GM23338 (cell line): ENCODE results near the gene KRT17. TPM values are rescaled to one million over a fixed set of nuclear protein-coding genes. Genes with fewer than 3 reads are reported as not detected.

Experiments
- ATAC-seq: fragments of 200-7000 bp; cut with Tn5 transposase; 3 replicates; pipeline ENCODE4 v1.9.1; 2020
- DNase-seq: peaks from one replicate; pipeline ENCODE4 v3.0.0-alpha.2; 2015; ENCODE audit warnings: low spot score
- H2AFZ ChIP-seq: fragments of 200-600 bp; sonication (generic); 2 replicates; pipeline ENCODE4 v1.8.0; 2016; ENCODE audit warnings: antibody characterized with exemption, mild to moderate bottlenecking, moderate library complexity
- H3F3A ChIP-seq: fragments of 200-600 bp; sonication (generic); replicated peaks from 2 replicates; pipeline ENCODE4 v1.8.0; 2017; ENCODE audit warnings: antibody characterized with exemption, mixed run types, low read depth
- H3K27ac ChIP-seq: fragments of 200-600 bp; sonication (generic); 2 replicates; pipeline ENCODE4 v1.6.1; 2016; ENCODE audit warnings: low read depth
- H3K27me3 ChIP-seq: fragments of 200-600 bp; sonication (generic); 2 replicates; pipeline ENCODE4 v1.8.0; 2016; ENCODE audit warnings: mild to moderate bottlenecking, mixed run types, moderate library complexity; ENCODE audit not compliant: insufficient read depth
- H3K36me3 ChIP-seq: fragments of 200-600 bp; sonication (generic); 2 replicates; pipeline ENCODE4 v1.8.0; 2016; ENCODE audit warnings: mild to moderate bottlenecking; ENCODE audit not compliant: insufficient read depth
- H3K4me1 ChIP-seq: fragments of 200-600 bp; sonication (generic); 2 replicates; pipeline ENCODE4 v1.8.0; 2016; ENCODE audit warnings: mild to moderate bottlenecking, moderate library complexity; ENCODE audit not compliant: insufficient read depth
- H3K4me2 ChIP-seq: fragments of 200-600 bp; sonication (generic); 2 replicates; pipeline ENCODE4 v1.7.1; 2017; ENCODE audit warnings: mixed run types
- H3K4me3 ChIP-seq: fragments of 200-600 bp; sonication (generic); 2 replicates; pipeline ENCODE4 v1.6.1; 2016; ENCODE audit warnings: mixed run types
- H3K79me2 ChIP-seq: fragments of 200-600 bp; sonication (generic); replicated peaks from 2 replicates; pipeline ENCODE4 v1.8.0; 2017; ENCODE audit warnings: mild to moderate bottlenecking; ENCODE audit not compliant: insufficient read depth
- H3K9me2 ChIP-seq: fragments of 200-600 bp; sonication (generic); 2 replicates; pipeline ENCODE4 v1.8.0; 2017; ENCODE audit not compliant: insufficient read depth
- H4K20me1 ChIP-seq: fragments of 200-600 bp; sonication (generic); replicated peaks from 2 replicates; pipeline ENCODE4 v1.8.0; 2017; ENCODE audit warnings: mild to moderate bottlenecking; ENCODE audit not compliant: insufficient read depth
- H3K27ac Mint-ChIP-seq: 2 replicates; pipeline ENCODE4 v1.8.0; 2020; ENCODE audit warnings: inconsistent platforms, mild to moderate bottlenecking, moderate library complexity, mixed read lengths
- H3K27me3 Mint-ChIP-seq: 3 replicates; pipeline ENCODE4 v1.8.0; 2022; ENCODE audit warnings: low read depth, mild to moderate bottlenecking, moderate library complexity, mixed read lengths, inconsistent platforms; ENCODE audit not compliant: insufficient read depth, poor library complexity
- H3K36me3 Mint-ChIP-seq: 3 replicates; pipeline ENCODE4 v1.8.0; 2021; ENCODE audit warnings: low read depth, mild to moderate bottlenecking, inconsistent platforms, moderate library complexity, mixed read lengths
- H3K4me1 Mint-ChIP-seq: 3 replicates; pipeline ENCODE4 v1.8.0; 2020; ENCODE audit warnings: mild to moderate bottlenecking, inconsistent platforms, mixed read lengths
- H3K4me3 Mint-ChIP-seq: 3 replicates; pipeline ENCODE4 v1.8.0; 2021; ENCODE audit warnings: moderate library complexity, mild to moderate bottlenecking, inconsistent platforms, mixed read lengths
- H3K9me3 Mint-ChIP-seq: 3 replicates; pipeline ENCODE4 v1.8.0; 2020; ENCODE audit warnings: moderate library complexity, mild to moderate bottlenecking, inconsistent platforms, mixed read lengths
- CREB1 ChIP-seq: fragments of 250-450 bp; sonication (Bioruptor Pico); IDR thresholded peaks from 2 replicates; pipeline ENCODE4 v1.5.0; 2020; ENCODE audit warnings: low read depth, mild to moderate bottlenecking, moderate library complexity
- EZH2 ChIP-seq: fragments of 200-600 bp; sonication (generic); IDR thresholded peaks from one replicate; pipeline ENCODE4 v1.8.0; 2017; ENCODE audit warnings: antibody characterized with exemption, mild to moderate bottlenecking, low read depth; ENCODE audit not compliant: unreplicated experiment
- EZH2phosphoT487 ChIP-seq: fragments of 200-600 bp; sonication (generic); IDR thresholded peaks from one replicate; pipeline ENCODE4 v1.8.1; 2018; ENCODE audit warnings: antibody characterized with exemption; ENCODE audit not compliant: unreplicated experiment
- JUNB ChIP-seq: IDR thresholded peaks from one replicate; pipeline ENCODE4 v1.6.1; 2016; ENCODE audit warnings: antibody characterized with exemption; ENCODE audit not compliant: unreplicated experiment
- POLR2AphosphoS5 ChIP-seq: IDR thresholded peaks from 2 replicates; pipeline ENCODE4 v1.6.1; 2016; ENCODE audit warnings: antibody characterized with exemption, low read depth
- STAT1 ChIP-seq: IDR thresholded peaks from one replicate; pipeline ENCODE4 v1.6.1; 2016; ENCODE audit warnings: antibody characterized with exemption; ENCODE audit not compliant: unreplicated experiment
- ZNF331 ChIP-seq: fragments of 250-450 bp; sonication (Bioruptor Pico); IDR thresholded peaks from 2 replicates; pipeline ENCODE4 v1.5.0; 2020; ENCODE audit warnings: low read depth, mild to moderate bottlenecking, moderate library complexity
- polyA plus RNA-seq: library from polyadenylated mRNA; unstranded; fragments of >200 nt; fragmentation: Nextera tagmentation; extraction: Ambion mirVana; gene quantifications from 2 replicates; pipeline ENCODE4 v1.2.1, GENCODE V29; 2016
- total RNA-seq: library from RNA; depleted of rRNA; stranded (reverse); fragments of >200 nt; shearing (Covaris generic); gene quantifications from 2 replicates; pipeline ENCODE4 v1.2.3, GENCODE V29; 2014
- TF ChIP-seq, protein P1 (sequence below), 2 experiments: fragments of 200-600 bp in 1 of 2; sonication (generic) in 1 of 2; conservative IDR thresholded peaks; 2 replicates each; pipeline versions ENCODE4 v1.5.1 to v1.6.1; 2016 to 2017; ENCODE audit warnings: antibody characterized with exemption in 2 of 2, low read depth in 2 of 2, mild to moderate bottlenecking in 2 of 2, moderate library complexity in 1 of 2
- TF ChIP-seq, protein P2 (sequence below): IDR thresholded peaks from 2 replicates; pipeline ENCODE4 v1.6.1; 2016; ENCODE audit warnings: antibody characterized with exemption
- TF ChIP-seq, protein P3 (sequence below): IDR thresholded peaks from one replicate; pipeline ENCODE4 v1.6.1; 2018; ENCODE audit warnings: antibody characterized with exemption; ENCODE audit not compliant: unreplicated experiment

Gene KRT17
- total and polyA plus RNA-seq, 2 experiments from 2014 or later, result 0.63 to 1.8 TPM

DNA sequence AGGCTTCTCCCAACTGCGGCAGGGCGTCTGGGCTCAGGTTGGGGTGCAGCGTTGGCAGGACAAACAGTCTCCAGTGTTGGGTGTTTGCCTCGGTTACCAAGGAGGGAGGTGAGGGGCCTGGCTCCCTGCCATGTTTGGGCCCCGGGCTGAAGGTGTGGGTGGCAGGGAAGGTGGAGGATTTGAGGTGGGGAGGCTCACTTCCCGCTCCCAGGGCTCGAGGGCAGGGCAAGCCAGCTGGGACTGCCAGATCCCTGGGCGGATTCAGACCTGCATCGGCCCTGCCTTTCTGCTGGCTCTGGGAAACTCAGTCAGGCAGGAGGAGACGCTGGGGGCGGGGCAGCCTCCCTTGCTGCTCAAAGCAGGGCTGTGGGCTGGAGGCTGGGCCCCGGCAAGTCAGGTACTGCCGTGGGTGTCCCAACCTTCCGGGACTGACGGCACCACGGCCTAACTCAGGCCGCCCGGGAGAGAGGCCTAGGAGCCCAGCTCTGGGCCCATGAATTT lies 31.3 kb upstream of the KRT17 start:
- Mint-ChIP-seq H3K9me3 (no peaks in the 10 kb centered on the region), H3K36me3 (no peaks in the 10 kb centered on the region), H3K27me3 (peaks cover 9% of the 10 kb centered on the region), H3K4me1 (peaks cover 20% of the 10 kb centered on the region), H3K27ac (no peak overlapping the region; the same call in 1 of the 2 replicates), H3K4me3 (no peak overlapping the region)
- Histone ChIP-seq H3K4me2 (no peak overlapping the region), H3K27me3 (no peaks in the 10 kb centered on the region), H3K36me3 (no peaks in the 10 kb centered on the region), H3K79me2 (no peaks in the 10 kb centered on the region), H2AFZ (peak overlapping the region; percentile 90), H4K20me1 (no peaks in the 10 kb centered on the region), H3K4me3 (no peak overlapping the region), H3K27ac (no peak overlapping the region), H3K4me1 (peaks cover 5% of the 10 kb centered on the region), H3K9me2 (no peaks in the 10 kb centered on the region), H3F3A (no peaks in the 10 kb centered on the region)
- ATAC-seq, result peak; percentile 77
- peak; percentile 72 for DNase-seq
- TF ChIP-seq POLR2AphosphoS5, result no peak
- no peak for TF ChIP-seq STAT1
- TF ChIP-seq, protein P1, sequence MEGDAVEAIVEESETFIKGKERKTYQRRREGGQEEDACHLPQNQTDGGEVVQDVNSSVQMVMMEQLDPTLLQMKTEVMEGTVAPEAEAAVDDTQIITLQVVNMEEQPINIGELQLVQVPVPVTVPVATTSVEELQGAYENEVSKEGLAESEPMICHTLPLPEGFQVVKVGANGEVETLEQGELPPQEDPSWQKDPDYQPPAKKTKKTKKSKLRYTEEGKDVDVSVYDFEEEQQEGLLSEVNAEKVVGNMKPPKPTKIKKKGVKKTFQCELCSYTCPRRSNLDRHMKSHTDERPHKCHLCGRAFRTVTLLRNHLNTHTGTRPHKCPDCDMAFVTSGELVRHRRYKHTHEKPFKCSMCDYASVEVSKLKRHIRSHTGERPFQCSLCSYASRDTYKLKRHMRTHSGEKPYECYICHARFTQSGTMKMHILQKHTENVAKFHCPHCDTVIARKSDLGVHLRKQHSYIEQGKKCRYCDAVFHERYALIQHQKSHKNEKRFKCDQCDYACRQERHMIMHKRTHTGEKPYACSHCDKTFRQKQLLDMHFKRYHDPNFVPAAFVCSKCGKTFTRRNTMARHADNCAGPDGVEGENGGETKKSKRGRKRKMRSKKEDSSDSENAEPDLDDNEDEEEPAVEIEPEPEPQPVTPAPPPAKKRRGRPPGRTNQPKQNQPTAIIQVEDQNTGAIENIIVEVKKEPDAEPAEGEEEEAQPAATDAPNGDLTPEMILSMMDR (conservative IDR thresholded peaks at IDR 0.05; ENCODE audit: low read depth in 2 of 2), result no peak
- TF ChIP-seq, protein P2, sequence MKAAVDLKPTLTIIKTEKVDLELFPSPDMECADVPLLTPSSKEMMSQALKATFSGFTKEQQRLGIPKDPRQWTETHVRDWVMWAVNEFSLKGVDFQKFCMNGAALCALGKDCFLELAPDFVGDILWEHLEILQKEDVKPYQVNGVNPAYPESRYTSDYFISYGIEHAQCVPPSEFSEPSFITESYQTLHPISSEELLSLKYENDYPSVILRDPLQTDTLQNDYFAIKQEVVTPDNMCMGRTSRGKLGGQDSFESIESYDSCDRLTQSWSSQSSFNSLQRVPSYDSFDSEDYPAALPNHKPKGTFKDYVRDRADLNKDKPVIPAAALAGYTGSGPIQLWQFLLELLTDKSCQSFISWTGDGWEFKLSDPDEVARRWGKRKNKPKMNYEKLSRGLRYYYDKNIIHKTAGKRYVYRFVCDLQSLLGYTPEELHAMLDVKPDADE, result no peak
- TF ChIP-seq ZNF331 (CRISPR knock-in tag), result no peak
- no peak for TF ChIP-seq CREB1 (CRISPR knock-in tag)
- TF ChIP-seq EZH2, result no peak
- TF ChIP-seq, protein P3, sequence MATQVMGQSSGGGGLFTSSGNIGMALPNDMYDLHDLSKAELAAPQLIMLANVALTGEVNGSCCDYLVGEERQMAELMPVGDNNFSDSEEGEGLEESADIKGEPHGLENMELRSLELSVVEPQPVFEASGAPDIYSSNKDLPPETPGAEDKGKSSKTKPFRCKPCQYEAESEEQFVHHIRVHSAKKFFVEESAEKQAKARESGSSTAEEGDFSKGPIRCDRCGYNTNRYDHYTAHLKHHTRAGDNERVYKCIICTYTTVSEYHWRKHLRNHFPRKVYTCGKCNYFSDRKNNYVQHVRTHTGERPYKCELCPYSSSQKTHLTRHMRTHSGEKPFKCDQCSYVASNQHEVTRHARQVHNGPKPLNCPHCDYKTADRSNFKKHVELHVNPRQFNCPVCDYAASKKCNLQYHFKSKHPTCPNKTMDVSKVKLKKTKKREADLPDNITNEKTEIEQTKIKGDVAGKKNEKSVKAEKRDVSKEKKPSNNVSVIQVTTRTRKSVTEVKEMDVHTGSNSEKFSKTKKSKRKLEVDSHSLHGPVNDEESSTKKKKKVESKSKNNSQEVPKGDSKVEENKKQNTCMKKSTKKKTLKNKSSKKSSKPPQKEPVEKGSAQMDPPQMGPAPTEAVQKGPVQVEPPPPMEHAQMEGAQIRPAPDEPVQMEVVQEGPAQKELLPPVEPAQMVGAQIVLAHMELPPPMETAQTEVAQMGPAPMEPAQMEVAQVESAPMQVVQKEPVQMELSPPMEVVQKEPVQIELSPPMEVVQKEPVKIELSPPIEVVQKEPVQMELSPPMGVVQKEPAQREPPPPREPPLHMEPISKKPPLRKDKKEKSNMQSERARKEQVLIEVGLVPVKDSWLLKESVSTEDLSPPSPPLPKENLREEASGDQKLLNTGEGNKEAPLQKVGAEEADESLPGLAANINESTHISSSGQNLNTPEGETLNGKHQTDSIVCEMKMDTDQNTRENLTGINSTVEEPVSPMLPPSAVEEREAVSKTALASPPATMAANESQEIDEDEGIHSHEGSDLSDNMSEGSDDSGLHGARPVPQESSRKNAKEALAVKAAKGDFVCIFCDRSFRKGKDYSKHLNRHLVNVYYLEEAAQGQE, result no peak
- no peak for TF ChIP-seq EZH2phosphoT487
- no peak for TF ChIP-seq JUNB
